AG10803 (cell line): ENCODE results near the gene FNDC8.
"Not testable (repeated sequence)": the region's sequence is repeated elsewhere in the genome, so short reads cannot be mapped to it uniquely, and the experiment has no call there.

Experiments
- DNase-seq: peaks from one replicate; pipeline ENCODE4 v3.0.0; 2010; ENCODE audit warnings: low read depth
- H3K4me3 ChIP-seq: 2 replicates; pipeline ENCODE4 v1.5.1; 2011; ENCODE audit warnings: mild to moderate bottlenecking, low read length, control low read depth
- TF ChIP-seq, protein P1 (sequence below): conservative IDR thresholded peaks from 2 replicates; pipeline ENCODE4 v1.5.1; 2011; ENCODE audit warnings: mild to moderate bottlenecking, low read length, control low read depth, inconsistent platforms

The FNDC8 gene

GRCh38 chr17:35097776-35098175 lies 23.6 kb upstream of the FNDC8 start:
- H3K4me3 ChIP-seq = no peak overlapping the region
- TF ChIP-seq, protein P1, sequence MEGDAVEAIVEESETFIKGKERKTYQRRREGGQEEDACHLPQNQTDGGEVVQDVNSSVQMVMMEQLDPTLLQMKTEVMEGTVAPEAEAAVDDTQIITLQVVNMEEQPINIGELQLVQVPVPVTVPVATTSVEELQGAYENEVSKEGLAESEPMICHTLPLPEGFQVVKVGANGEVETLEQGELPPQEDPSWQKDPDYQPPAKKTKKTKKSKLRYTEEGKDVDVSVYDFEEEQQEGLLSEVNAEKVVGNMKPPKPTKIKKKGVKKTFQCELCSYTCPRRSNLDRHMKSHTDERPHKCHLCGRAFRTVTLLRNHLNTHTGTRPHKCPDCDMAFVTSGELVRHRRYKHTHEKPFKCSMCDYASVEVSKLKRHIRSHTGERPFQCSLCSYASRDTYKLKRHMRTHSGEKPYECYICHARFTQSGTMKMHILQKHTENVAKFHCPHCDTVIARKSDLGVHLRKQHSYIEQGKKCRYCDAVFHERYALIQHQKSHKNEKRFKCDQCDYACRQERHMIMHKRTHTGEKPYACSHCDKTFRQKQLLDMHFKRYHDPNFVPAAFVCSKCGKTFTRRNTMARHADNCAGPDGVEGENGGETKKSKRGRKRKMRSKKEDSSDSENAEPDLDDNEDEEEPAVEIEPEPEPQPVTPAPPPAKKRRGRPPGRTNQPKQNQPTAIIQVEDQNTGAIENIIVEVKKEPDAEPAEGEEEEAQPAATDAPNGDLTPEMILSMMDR = no peak
- no peak for DNase-seq

GRCh38 chr17:35099908-35100307 lies 21.5 kb upstream of the FNDC8 start:
- DNase-seq = no peak
- TF ChIP-seq, protein P1 = no peak
- no peak overlapping the region for H3K4me3 ChIP-seq

DNA sequence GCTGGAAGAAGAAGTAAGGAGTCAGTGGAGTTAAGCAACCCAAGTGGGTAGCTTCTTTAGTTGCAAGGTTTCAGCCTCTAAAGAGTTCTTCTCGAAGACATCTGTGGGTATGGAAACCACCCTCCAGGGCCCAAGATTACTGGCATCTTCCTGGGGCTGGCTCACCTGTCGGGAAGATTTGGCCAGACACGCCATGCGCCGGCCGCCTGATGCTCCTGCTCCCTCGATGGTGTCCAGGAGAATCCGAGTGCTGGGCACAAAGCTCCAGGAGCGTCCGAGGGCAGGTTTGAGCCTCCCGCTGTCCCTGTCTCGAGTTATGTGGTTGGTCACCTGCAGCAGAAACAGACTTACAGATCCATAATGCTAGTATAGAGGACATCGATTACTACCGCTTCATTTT lies 20.4 kb upstream of the FNDC8 start:
- TF ChIP-seq, protein P1 = no peak
- no peak overlapping the region for H3K4me3 ChIP-seq

DNA sequence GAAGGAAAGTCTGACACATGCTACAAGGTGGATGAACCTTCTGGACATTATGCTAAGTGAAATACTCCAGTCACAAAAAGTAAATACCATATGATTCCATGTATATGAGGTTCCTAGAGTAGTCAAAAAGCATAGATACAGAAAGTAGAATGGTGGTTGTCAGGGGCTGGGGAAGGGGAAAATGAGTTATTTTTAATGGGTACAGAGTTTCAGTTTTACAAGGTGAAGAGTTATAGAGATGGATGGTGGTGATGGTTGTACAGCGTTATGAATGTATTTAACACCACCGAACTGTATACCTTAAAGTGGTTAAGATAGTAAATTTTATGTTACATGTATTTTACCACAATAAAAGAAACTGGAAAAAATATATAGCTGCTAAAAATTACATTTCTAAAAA lies 19.7 kb upstream of the FNDC8 start:
- TF ChIP-seq, protein P1 = no peak
- no peak for DNase-seq
- no peak overlapping the region for H3K4me3 ChIP-seq

More for the DNA sequence above, 20.4 kb upstream of the FNDC8 start:
- DNase-seq = no peak

- no peak overlapping the region for H3K4me3 ChIP-seq
- TF ChIP-seq, protein P1 = no peak
- DNase-seq = no peak
Measured at GRCh38 chr17:35103271-35103670, 18.1 kb upstream of the FNDC8 start.

- no peak overlapping the region for H3K4me3 ChIP-seq
- DNase-seq = no peak
- TF ChIP-seq, protein P1 = no peak
Measured at GRCh38 chr17:35104844-35105450, 16.5 kb upstream of the FNDC8 start.

- not testable (repeated sequence) for DNase-seq, H3K4me3 ChIP-seq
Measured at GRCh38 chr17:35110791-35111190, 10.6 kb upstream of the FNDC8 start.

- TF ChIP-seq, protein P1 = no peak
- no peak for DNase-seq
- H3K4me3 ChIP-seq = no peak overlapping the region
Measured at GRCh38 chr17:35116845-35117244, 4.6 kb upstream of the FNDC8 start.
